GM18951 (cell line): ENCODE measurements around the gene CACNA1D.

ENCODE experiments used
- POLR2A ChIP-seq: IDR thresholded peaks from 4 replicates; pipeline ENCODE4 v1.6.1; 2011; ENCODE audit warnings: mild to moderate bottlenecking; ENCODE audit not compliant: insufficient read length, insufficient read depth; ENCODE audit errors: extremely low read depth
- in situ Hi-C: fragments of 300-500 bp; cut with MboI; formaldehyde crosslinking; loops from one replicate; pipeline ENCODE4 v1.12.0; 2022; ENCODE audit warnings: low sequenced_read_pairs, mixed read lengths, inconsistent platforms; ENCODE audit not compliant: unreplicated experiment

The CACNA1D gene

DNA sequence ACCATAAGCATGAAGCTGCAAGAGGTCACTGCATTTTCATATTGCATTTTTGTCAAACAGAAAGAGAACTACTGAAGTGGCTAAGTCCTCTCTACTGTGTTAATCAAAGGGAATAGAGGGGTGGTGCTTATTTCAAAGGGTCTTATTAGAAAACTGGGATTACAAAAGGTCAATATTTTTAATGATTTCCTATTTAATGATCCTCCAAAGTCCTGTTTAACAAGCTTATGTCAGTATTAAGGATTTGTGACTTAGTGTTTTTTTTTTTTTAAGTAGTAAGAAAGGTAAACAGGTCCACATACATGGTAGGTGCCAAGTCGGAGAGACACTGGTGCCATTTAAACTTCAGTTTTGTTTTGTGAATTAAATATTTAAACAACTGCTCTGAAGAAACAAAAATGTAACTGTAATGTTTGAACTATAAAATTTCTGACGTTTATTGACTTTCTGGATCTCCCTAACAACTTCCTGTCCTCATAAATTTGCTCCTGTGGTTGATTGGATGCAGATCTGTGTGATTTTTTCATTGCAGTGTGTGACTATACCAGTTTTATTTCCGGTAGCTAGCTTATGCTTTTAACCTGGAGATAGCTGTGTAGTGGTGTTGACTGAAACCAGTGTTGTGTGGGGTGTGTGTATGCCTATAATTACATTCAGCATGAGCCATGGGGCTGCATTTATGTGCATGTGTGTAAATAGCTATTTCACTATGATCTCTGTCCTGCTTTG lies 8.6 kb upstream of the CACNA1D start:
- in situ Hi-C loops, result no loop called here
- no peak for TF ChIP-seq POLR2A

DNA sequence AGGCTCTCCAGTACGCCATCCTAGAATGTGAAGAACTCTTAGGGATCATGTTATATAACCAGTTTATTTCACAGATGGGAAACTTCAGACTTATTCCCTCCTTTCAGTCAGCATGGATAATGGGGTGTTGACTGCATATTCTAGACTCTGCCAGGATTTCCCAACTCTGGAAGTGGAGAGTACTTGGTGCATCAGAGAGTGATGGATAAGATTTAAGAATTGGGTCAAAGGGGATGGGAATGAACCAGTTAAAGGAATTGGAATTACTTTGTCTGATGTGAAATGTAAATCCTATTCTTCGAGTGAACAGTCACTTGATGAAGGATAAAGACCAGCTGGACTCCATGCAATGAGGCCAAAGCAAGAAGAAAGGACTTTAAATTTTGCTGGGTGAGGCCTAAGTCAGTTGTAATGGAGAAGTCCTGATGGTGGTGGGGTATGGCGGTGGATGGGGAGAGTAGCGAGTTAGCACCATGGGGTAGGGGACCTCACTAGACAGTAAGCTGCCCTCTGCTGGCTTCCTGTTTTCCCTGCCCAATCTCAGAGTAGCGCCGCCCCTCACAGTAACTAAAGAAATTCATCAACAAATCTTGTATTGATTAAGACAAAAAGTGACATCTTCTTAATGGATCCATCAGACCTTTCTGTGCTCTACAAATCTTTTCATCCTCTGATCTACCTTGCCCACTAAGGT lies 7.3 kb upstream of the CACNA1D start:
- TF ChIP-seq POLR2A, result no peak
- in situ Hi-C loops, result no loop called here

- in situ Hi-C loops, result no loop called here
Measured at GRCh38 chr3:53489386-53489785, 5.0 kb upstream of the CACNA1D start.

GRCh38 chr3:53489787-53490458 lies 4.5 kb upstream of the CACNA1D start:
- TF ChIP-seq POLR2A, result no peak
- in situ Hi-C loops, result no loop called here

More at GRCh38 chr3:53489386-53489785, 5.0 kb upstream of the CACNA1D start:
- TF ChIP-seq POLR2A, result no peak

DNA sequence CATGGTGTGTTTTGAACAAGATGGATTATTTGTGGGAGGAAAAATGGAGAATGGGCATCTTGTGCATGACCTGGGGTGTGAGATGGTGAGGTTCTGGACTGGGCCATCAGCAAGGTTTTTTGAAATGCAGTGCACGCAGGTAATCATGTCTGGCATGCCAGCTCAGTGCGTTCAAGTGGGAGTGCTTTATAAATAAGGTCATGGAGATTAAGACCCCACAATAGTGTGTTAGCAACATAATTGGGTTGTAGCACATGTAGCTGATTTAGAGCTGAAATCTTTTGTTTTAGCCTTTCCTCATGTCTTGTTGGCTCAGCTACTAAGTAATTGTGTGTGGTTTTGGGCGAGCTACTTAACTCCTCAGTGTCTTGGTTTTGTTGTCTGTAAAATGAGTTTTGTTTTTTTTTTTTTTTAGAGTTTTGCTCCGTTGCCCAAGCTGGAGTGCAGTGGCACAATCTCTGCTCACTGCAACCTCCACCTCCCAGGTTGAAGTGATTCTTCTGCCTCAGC lies 3.9 kb upstream of the CACNA1D start:
- TF ChIP-seq POLR2A, result no peak
- in situ Hi-C loops, result no loop called here

GRCh38 chr3:53491276-53491675 lies 3.1 kb upstream of the CACNA1D start:
- TF ChIP-seq POLR2A, result no peak
- in situ Hi-C loops, result no loop called here

GRCh38 chr3:53493595-53493962 lies 832 bp upstream of the CACNA1D start:
- in situ Hi-C loops, result no loop called here
- TF ChIP-seq POLR2A, result no peak

GRCh38 chr3:53495146-53495519 lies 722 bp downstream of the CACNA1D start:
- TF ChIP-seq POLR2A, result no peak
- in situ Hi-C loops, result no loop called here

DNA sequence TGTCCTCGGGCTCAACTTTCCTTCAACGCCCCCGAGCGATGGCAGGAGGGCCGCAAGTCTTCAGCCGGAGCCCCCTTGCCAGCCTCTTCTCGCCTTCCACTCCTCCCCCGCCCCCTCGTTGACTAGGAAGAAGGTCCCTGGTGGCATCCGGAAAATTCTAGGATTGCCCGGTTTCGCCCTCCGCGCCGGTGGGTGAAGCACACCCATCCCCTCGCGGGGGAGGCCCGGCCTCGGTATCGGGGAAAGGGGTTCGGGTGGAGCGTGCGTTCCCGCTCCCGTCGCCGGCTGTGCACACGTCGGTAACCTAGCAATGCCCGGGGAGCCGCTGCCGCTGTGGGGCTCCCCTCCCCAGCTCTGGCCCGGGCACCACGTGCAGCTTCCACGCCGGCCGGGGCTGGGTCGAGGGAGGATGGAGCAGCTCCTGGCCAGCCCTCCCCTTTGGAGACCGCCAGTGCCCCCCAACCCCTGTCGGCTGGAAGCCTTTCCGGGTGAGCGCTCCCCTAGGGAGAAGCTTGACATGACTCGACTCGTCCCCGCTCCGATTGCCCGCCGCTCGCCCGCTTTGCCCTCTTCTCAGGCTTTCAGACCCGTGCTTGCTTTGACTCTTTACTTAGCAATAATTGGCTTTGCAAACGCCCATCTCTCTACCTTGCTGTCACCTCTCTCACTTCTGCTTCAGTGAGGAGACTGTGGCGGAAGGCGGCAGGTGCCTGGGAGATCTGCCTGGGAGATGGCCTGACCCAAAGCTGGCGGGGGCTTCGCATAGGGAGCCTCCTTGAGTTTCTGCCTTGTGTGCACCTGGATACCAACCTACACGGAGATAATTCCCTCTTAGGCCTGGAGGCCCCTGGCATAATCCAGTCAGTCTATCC lies 1.3 kb downstream of the CACNA1D start:
- in situ Hi-C loops, result no loop called here
- TF ChIP-seq POLR2A, result no peak

DNA sequence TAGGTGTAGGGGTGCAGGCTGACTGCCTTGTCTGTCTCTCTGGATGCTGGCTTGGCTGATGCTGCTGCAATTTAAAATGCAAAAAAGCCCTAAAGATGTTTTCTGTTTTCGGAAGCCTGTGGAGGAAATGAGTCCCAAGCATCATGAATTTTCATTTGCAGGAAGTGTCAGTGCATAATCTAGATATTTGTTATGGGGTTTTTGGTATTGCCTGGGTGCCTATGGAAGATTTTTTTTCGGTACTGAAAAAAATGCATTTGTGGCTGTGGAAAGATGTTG lies 1.9 kb downstream of the CACNA1D start:
- in situ Hi-C loops, result no loop called here
- TF ChIP-seq POLR2A, result no peak

GRCh38 chr3:53496984-53497383 lies 2.6 kb downstream of the CACNA1D start:
- in situ Hi-C loops, result no loop called here
- TF ChIP-seq POLR2A, result no peak

GRCh38 chr3:53498806-53499641 lies 4.6 kb downstream of the CACNA1D start:
- TF ChIP-seq POLR2A, result no peak
- in situ Hi-C loops, result no loop called here
